HG03039 (cell line): ENCODE measurements around the gene SMCO4.

Experiments
- ATAC-seq: cut with Tn5 transposase; IDR thresholded peaks from one replicate; pipeline ENCODE4 v1.9.1; 2021; ENCODE audit warnings: mild to moderate bottlenecking, moderate library complexity; ENCODE audit not compliant: unreplicated experiment

SMCO4 gene

GRCh38 chr11:93510196-93510873 is 32.9 kb downstream of the SMCO4 start:
- no peak for ATAC-seq

- ATAC-seq: no peak
Measured at GRCh38 chr11:93507517-93507916, 35.7 kb downstream of the SMCO4 start.

DNA sequence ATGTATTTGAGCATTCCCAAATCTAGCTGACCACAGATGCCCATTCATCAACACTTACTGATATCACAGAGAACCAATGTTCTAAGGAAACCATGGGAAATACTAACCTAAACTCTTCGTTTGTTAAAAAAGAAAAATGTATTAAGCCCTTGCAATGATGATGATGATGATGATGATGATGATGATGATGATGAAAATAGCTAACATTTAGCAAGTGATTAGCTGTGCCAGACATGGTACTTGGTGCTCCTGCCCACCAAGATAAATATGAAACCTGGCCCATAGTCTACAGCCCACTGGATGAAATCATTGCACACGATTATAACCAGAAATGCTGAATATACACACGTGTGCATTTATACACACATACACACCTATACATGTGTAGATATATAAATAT is 37.5 kb downstream of the SMCO4 start:
- ATAC-seq: no peak

DNA sequence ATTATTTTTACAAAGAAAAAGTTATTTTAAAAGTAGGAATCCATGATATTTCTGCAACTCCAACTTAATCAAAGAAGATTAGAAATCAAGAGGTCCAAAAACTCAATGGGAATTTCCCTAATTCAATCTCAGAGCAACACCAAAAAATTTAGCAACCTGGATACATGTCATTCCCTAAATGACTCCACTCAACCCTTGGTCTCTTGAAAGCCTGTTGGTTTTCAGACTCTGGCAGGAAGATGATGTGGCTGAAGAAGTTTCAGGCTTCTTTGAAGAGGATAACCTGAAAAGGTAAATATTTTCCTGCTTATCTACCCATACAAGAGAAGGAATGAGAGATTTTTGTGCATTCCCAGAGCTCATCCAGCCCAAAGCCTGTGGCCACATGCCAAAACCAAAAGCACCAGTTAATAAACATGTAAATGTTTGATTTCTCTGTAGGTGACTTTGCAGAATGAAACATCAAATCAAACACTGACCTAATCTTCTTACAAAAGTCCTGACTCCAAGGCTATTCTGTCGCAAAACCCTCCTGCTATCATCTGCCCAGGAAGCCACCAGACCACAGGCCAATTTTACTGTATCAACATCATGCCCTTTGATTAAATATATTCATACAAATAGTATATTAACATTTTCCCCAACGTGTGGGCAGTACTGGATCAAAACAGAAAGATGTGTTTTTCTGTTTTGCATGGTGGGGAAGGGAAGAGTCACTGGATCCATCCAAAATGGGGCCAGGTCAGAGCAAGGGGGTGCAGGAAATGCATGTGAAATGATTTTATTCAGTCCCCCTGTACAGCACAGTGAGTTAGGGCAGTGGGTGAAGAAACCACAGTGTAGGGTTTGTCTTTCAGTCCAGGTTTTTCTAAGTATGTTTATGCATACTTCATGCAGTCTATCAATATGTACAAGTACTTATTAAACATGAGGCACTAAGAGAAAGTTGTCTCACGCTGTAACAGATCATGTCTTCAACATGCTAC is 38.8 kb downstream of the SMCO4 start:
- no peak for ATAC-seq

- no peak for ATAC-seq
Measured at GRCh38 chr11:93501856-93502255, 41.3 kb downstream of the SMCO4 start.

- ATAC-seq: no peak
Measured at GRCh38 chr11:93500759-93501158, 42.4 kb downstream of the SMCO4 start.

DNA sequence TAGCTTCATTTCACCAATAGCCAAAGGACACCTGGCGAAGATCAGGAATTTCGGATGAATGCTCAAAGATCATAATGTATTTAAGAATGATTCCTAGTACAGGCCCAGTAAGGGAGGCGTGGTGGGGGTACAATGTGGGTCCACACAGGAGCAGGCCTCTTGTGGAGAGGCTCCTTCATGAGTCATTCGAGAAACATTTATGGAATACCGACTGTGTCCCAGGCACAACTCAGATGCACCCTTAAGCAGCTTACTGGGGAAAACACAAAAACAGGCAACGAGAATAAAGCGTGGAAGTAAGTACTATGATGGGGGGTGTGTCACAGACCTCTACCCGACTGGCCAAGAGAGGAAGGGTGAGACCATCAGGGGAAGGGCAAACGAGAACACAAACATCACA is 44.5 kb downstream of the SMCO4 start:
- ATAC-seq: no peak

DNA sequence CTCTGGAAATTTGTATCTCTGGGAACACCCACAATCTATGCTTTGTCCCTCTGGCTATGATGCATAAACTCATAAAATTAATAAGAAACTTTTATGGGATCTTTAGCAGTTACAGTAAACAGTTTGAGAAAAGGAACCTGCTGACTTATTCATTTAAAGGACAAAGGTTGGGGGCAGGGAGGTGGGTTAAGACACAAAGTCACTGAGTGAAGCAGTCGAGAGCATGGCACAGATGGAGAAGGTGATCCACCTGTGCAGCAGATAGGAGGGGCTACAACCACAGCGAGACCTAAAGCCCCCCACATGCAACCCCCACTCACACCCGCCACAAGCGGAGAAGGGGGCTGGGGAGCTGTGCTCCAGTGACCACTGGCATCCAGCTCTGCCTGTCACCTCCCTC is 45.0 kb downstream of the SMCO4 start:
- no peak for ATAC-seq

DNA sequence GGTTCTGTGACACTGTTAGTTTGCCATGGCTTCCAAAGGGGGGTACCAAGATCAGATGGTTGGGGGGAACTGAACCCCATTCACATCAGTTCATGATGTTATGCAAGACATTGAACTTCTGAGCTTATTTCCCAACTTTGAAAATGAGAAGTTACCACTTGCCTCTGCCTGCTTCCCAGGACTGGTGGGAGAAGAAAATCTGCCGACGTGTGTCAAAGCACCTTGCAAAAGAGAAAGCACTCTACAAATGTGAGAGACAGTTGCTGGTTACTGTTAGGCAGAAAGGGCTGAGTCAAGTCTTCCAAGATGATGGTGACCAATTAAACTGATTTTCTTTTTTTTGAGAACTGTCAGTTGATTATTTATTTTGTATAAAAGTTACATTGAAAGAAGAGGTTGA is 45.6 kb downstream of the SMCO4 start:
- no peak for ATAC-seq

DNA sequence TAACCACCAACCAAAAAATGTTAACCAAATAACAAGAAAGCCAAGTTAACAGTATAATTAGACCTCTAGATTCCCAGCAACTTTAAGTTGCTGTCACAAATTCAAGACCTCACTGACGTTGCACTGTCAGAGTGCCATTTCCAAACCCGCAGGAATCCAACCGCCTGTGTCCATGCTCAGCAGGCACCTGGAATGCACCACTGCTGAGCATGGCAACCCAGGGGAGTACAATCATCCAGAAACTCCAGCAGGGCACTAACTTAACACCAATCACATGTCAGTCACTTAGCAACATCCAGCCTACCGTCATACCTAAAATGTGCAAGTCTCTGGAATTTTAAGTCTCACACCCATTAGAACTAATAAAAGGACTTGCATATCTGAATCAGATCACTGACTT is 48.8 kb downstream of the SMCO4 start:
- no peak for ATAC-seq

DNA sequence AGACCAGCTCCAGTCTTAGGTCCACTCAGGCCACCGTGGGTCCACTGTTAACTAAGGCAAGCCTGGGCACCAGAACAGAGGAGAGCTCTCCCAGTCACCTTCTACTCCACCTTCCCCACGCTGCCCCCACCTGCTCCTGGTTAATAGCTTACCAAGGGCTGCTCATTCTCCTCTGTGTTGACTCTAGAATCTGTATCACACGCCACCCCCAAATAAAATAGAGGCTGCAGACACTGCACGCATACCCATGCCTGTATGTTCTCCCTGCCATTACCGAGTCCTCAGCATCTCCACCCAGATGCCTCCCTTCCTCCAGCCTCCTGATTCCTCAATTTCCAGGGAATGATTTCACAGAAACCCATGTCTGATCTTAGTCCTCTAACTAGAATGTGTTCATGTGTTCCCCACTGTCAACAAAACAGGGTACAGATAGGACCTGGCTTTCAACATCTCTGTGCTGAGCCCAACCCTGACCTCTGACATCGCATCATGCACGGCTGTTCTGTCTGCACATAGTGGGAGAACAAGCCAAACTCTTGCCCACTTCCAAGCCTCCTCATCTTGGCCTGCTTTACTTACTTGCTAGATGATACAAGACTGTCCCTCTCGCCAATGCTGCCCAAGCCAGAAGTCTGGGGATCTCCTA is 49.8 kb downstream of the SMCO4 start:
- no peak for ATAC-seq

- no peak for ATAC-seq
Measured at GRCh38 chr11:93492464-93493251, 50.5 kb downstream of the SMCO4 start.

DNA sequence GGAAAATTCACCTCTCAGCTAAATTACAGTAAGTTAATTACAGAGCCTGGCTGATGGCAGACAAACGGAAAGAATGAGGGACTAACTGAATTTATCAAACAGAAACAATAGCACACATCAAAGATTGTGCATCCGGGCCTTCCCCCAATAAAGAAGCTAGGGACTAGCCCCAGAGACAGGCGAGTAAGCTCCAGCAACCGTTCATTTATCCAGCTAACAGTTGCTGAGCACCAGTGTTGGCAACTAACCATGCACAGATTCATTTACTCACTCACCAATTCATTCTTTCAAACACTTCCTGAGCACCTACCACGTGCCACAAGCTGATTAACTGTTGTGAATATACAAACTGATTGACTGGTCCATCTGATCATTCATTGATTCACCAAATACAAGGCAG is 51.2 kb downstream of the SMCO4 start:
- no peak for ATAC-seq

DNA sequence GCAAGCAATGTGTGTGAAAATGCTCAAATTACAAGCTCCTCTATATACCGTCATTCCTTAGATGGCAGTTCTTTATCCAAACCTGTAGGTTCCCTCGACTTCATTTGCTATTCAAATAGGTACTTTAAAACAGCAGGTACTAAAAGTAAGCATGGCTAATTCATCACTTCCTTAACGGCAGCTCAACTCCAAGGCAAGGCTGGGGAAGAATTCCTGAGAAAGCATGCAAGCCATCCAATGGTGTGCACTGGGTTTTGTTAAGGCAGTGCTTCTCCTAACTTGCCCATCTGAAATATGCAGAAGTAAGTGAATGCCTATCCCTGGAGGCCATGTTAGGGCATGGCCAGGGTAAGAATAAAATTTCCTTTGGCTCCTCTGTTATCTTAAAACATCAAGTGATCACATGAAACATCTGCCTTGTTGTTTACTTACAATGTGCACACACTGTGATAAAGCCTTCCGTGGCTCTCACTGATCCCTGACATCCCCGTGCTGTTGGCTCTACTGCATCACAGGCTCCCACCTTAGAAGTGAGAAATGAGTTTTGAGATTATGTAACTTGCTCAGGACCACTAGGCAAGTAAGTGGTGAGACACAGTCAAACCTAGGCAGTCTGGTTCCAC is 52.1 kb downstream of the SMCO4 start:
- no peak for ATAC-seq

- no peak for ATAC-seq
Measured at GRCh38 chr11:93489841-93490240, 53.4 kb downstream of the SMCO4 start.

- no peak for ATAC-seq
Measured at GRCh38 chr11:93487032-93487483, 56.1 kb downstream of the SMCO4 start.

- ATAC-seq: no peak
Measured at GRCh38 chr11:93485983-93486382, 57.2 kb downstream of the SMCO4 start.

DNA sequence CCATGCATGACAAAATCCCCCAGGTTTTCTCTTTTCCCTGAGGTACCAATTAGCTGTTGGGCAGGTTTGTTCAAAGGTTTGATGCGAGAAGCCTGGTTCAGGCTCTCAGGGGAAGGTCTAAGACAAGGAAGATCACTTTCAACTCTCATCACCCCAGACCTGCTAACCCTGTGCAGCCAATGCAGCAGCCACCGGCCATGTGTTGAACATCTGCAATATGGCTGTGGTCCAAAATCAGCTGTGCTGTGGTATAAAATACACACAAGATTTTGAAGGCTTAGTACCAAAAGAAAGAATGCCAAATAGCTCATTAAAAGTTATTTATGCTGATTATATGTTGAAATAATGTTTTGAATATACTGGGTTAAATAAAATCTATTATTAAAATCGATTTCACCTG is 58.5 kb downstream of the SMCO4 start:
- ATAC-seq: no peak

- no peak for ATAC-seq
Measured at GRCh38 chr11:93482556-93482955, 60.6 kb downstream of the SMCO4 start.

DNA sequence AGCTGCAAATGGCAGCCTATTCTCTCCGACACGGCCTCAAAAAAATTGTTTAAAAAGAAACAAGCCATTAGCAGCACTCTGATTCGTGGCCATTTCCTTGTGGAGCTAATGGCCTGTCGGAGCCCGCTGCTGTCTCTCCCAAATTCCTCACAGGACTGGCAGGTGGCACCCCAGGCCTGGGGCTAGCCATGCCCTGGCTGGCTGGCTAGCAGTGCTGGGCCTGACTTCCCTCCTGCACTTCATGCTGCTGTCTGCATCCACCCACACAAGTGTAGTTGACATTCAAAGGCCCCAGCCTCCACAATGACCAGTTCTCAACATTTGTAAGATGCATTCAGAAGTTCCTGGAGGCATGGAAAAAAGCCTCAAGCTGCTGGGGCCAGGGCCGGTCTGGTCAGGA is 61.5 kb downstream of the SMCO4 start:
- no peak for ATAC-seq
